Glutamatergic neuron (in vitro differentiated cells): ENCODE results near the gene ZFYVE19. TPM values are rescaled to one million over a fixed set of nuclear protein-coding genes. Genes with fewer than 3 reads are reported as not detected.

Experiments
- DNase-seq: peaks from one replicate; pipeline ENCODE4 v3.0.0; 2022
- H3K27ac Mint-ChIP-seq: one replicate; pipeline ENCODE4 v1.8.0; 2020; ENCODE audit warnings: mild to moderate bottlenecking, mixed read lengths, inconsistent platforms; ENCODE audit not compliant: unreplicated experiment
- H3K27me3 Mint-ChIP-seq: one replicate; pipeline ENCODE4 v1.8.0; 2020; ENCODE audit warnings: mild to moderate bottlenecking, moderate library complexity, mixed read lengths, inconsistent platforms; ENCODE audit not compliant: unreplicated experiment
- H3K36me3 Mint-ChIP-seq: one replicate; pipeline ENCODE4 v1.8.0; 2020; ENCODE audit warnings: mild to moderate bottlenecking, mixed read lengths, inconsistent platforms; ENCODE audit not compliant: unreplicated experiment
- H3K4me1 Mint-ChIP-seq: one replicate; pipeline ENCODE4 v1.8.0; 2020; ENCODE audit warnings: mild to moderate bottlenecking, low read depth, mixed read lengths, inconsistent platforms; ENCODE audit not compliant: unreplicated experiment
- H3K4me3 Mint-ChIP-seq: one replicate; pipeline ENCODE4 v1.8.0; 2020; ENCODE audit warnings: mild to moderate bottlenecking, mixed read lengths, inconsistent platforms; ENCODE audit not compliant: unreplicated experiment
- H3K9me3 Mint-ChIP-seq: one replicate; pipeline ENCODE4 v1.8.0; 2020; ENCODE audit warnings: mild to moderate bottlenecking, moderate library complexity, mixed read lengths, inconsistent platforms; ENCODE audit not compliant: unreplicated experiment
- CTCF ChIP-seq: fragments of 200-600 bp; sonication (generic); IDR thresholded peaks from one replicate; pipeline ENCODE4 v1.5.0; 2021; ENCODE audit not compliant: partially characterized antibody, unreplicated experiment
- total RNA-seq: library from RNA; stranded (reverse); fragmentation: NEBNext Ultra II Directional; extraction: Animal tissue kit (Norgen Biotek cat#: 25700); gene quantifications from one replicate; pipeline ENCODE4 v1.2.1, GENCODE V29; 2021; ENCODE audit not compliant: unreplicated experiment

The ZFYVE19 gene
- total RNA-seq, 1 donor from 2014 or later: 11.8 TPM

- DNase-seq: no peak
- TF ChIP-seq CTCF: no peak
- Mint-ChIP-seq H3K27ac (no peak overlapping the region), H3K4me3 (no peak overlapping the region), H3K9me3 (peaks cover 2% of the 10 kb centered on the region), H3K4me1 (peaks cover 4% of the 10 kb centered on the region), H3K36me3 (no peaks in the 10 kb centered on the region), H3K27me3 (peaks cover 2% of the 10 kb centered on the region)
These were observed 19.5 kb upstream of the ZFYVE19 start for GRCh38 chr15:40787344-40787841.

- Mint-ChIP-seq H3K9me3 (no peaks in the 10 kb centered on the region), H3K4me3 (no peak overlapping the region), H3K4me1 (peaks cover 2% of the 10 kb centered on the region), H3K36me3 (no peaks in the 10 kb centered on the region), H3K27ac (no peak overlapping the region), H3K27me3 (peaks cover 2% of the 10 kb centered on the region)
- TF ChIP-seq CTCF: no peak
- no peak for DNase-seq
These were observed 18.9 kb upstream of the ZFYVE19 start for GRCh38 chr15:40787991-40788390.

GRCh38 chr15:40789119-40789518 lies 17.8 kb upstream of the ZFYVE19 start:
- no peak for DNase-seq
- Mint-ChIP-seq H3K36me3 (no peaks in the 10 kb centered on the region), H3K4me1 (peaks cover 2% of the 10 kb centered on the region), H3K4me3 (no peak overlapping the region), H3K27me3 (peaks cover 2% of the 10 kb centered on the region), H3K27ac (no peak overlapping the region), H3K9me3 (no peaks in the 10 kb centered on the region)
- no peak for TF ChIP-seq CTCF

- H3K36me3 Mint-ChIP-seq: no peaks in the 10 kb centered on the region
- H3K4me1 Mint-ChIP-seq: peaks cover 2% of the 10 kb centered on the region
- no peaks in the 10 kb centered on the region for H3K9me3 Mint-ChIP-seq
- H3K4me3 Mint-ChIP-seq: no peak overlapping the region
- TF ChIP-seq CTCF: no peak
- H3K27ac Mint-ChIP-seq: no peak overlapping the region
- DNase-seq: no peak
- peaks cover 2% of the 10 kb centered on the region for H3K27me3 Mint-ChIP-seq
These were observed 16.9 kb upstream of the ZFYVE19 start for GRCh38 chr15:40789999-40790398.

GRCh38 chr15:40790718-40791117 lies 16.2 kb upstream of the ZFYVE19 start:
- H3K9me3 Mint-ChIP-seq: no peaks in the 10 kb centered on the region
- H3K4me1 Mint-ChIP-seq: peaks cover 2% of the 10 kb centered on the region
- H3K4me3 Mint-ChIP-seq: no peak overlapping the region
- H3K36me3 Mint-ChIP-seq: no peaks in the 10 kb centered on the region
- H3K27me3 Mint-ChIP-seq: peaks cover 2% of the 10 kb centered on the region
- DNase-seq: no peak
- H3K27ac Mint-ChIP-seq: no peak overlapping the region
- no peak for TF ChIP-seq CTCF
